IPS-18c (cell line): ENCODE measurements around the gene RNF141.

Experiments used
- H3K4me3 ChIP-seq: 2 replicates; pipeline ENCODE4 v1.7.0; 2013; ENCODE audit warnings: low read depth, mild to moderate bottlenecking, low read length, moderate library complexity; ENCODE audit not compliant: insufficient read depth
- H3K9me3 ChIP-seq: one replicate; pipeline ENCODE4 v1.6.1; 2013; ENCODE audit warnings: mild to moderate bottlenecking, low read length, moderate library complexity; ENCODE audit not compliant: control insufficient read depth, insufficient read depth

Gene RNF141

DNA sequence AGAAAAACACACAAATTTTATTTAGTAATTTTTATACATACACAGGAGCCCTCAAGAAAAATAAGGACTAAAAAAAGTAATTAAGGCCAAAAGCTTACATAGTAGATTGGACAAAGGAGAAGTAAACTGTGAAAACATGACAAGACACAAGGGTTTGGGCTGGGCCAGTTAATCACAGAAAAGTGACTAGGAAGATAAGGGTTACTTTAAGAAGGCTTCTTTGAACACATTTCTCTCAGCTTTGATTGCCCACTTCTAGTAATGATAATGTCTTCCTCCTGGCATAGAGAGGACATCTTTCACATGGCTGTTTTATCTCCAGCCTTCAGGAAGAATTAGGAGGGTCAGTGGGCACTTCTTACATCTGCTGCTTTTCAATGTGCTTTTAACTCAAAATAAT is 3.4 kb downstream of the RNF141 start:
- Histone ChIP-seq H3K9me3 (peaks cover 2% of the 10 kb centered on the region), H3K4me3 (no peak overlapping the region)

DNA sequence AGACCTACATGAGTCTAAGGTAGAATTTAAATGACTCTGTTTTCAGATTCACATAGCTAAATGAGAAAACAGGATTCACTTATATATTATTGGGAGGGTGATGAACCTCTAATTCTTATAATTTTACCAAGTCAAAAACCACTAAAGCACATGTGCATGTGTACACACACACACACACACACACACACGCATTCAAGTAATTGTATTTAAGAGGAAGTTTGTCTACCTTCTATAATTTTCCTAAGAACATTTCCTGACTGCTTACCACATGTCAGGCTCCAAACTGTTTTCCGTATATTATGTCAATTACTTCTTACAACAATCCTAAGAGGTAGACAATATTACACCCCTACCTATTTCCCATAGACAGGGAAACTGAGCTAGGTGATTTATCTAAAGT is 6.7 kb downstream of the RNF141 start:
- H3K9me3 ChIP-seq = no peaks in the 10 kb centered on the region
- no peak overlapping the region for H3K4me3 ChIP-seq

GRCh38 chr11:10533323-10533722 is 7.7 kb downstream of the RNF141 start:
- Histone ChIP-seq H3K9me3 (no peaks in the 10 kb centered on the region), H3K4me3 (no peak overlapping the region)

DNA sequence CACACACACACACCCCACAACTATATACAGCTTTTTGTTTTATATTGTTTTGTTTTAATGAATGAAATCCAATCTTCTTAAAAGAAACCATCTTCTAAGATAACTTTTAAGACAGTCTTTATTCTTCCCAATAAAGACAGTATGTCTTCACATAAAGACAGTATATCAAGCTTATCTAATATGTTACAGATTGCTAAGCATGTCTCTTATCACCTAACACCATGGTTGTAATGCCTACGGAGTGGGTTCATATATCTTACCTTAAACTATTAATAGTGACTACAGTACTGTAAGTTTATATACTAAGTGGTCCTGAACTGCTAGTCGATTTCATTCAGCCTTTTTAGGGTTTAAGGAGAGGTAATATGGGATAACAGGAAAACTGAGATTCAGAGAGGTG is 8.5 kb downstream of the RNF141 start:
- H3K9me3 ChIP-seq = no peaks in the 10 kb centered on the region
- H3K4me3 ChIP-seq = no peak overlapping the region

GRCh38 chr11:10529279-10529678 is 11.7 kb downstream of the RNF141 start:
- H3K4me3 ChIP-seq = no peak overlapping the region

DNA sequence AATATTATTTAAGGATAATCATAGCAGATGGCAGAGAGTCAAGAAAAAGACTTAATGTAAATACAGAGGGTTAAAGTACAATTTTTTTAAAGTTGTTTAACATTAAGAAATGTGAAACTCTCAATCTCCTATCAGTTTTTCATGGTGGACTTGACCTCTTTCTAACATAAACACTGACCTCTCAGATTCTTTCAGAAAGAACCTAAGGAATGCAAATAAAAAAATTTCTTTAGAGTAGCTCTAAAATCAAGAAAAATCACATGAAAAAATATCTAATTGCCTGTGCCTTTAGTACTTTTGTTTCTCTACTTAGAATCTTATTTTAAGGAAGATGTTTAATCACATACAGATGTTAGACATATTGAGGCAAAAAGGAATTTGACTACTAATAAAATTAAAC is 12.9 kb downstream of the RNF141 start:
- no peaks in the 10 kb centered on the region for H3K9me3 ChIP-seq
- H3K4me3 ChIP-seq = no peak overlapping the region

More at GRCh38 chr11:10529279-10529678, 11.7 kb downstream of the RNF141 start:
- no peaks in the 10 kb centered on the region for H3K9me3 ChIP-seq

- H3K4me3 ChIP-seq = no peak overlapping the region
- H3K9me3 ChIP-seq = no peaks in the 10 kb centered on the region
Observed at GRCh38 chr11:10526974-10527918, 13.7 kb downstream of the RNF141 start.

GRCh38 chr11:10524471-10524870 is 16.5 kb downstream of the RNF141 start:
- no peak overlapping the region for H3K4me3 ChIP-seq
- H3K9me3 ChIP-seq = no peaks in the 10 kb centered on the region

DNA sequence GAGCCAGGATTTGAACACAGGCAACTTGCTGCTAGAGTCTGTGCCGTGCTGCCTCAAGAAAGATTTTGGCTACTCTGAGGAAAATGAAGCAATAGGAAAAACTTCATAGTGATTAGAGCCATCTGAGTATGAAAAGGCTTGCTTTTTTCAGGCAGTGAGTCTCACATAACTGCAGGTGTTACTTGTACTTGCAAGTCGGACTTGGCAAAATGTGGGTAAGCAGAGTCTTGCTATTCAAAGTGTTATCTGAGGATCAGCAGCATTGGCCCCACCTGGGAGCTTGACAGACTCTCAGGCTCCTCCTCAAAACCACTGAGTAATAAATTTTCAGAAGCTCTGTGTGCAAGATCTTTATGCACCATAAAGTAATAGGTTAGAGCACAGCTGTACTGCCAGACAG is 18.1 kb downstream of the RNF141 start:
- no peaks in the 10 kb centered on the region for H3K9me3 ChIP-seq
- H3K4me3 ChIP-seq = no peak overlapping the region

- Histone ChIP-seq H3K9me3 (no peaks in the 10 kb centered on the region), H3K4me3 (no peak overlapping the region)
Observed at GRCh38 chr11:10522276-10522675, 18.7 kb downstream of the RNF141 start.

- no peak overlapping the region for H3K4me3 ChIP-seq
- no peaks in the 10 kb centered on the region for H3K9me3 ChIP-seq
Observed at GRCh38 chr11:10520562-10520961, 20.4 kb downstream of the RNF141 start.

DNA sequence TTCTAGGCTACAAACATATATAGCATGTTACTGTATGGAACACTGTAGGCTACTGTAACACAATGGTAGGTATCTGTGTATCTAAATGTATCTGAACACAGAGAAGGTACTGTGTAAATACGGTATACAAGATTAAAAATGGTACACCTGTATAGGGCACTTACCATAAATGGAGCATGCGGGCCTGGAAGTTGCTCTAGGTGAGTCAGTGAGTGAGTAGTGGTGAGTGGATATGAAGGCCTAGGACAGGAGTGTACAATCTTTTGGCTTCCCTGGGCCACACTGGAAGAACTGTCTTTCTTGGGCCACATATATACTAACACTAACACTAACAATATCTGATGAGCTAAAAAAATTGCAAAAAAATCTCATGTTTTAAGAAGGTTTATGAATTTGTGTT is 21.4 kb downstream of the RNF141 start:
- Histone ChIP-seq H3K9me3 (no peaks in the 10 kb centered on the region), H3K4me3 (no peak overlapping the region)

GRCh38 chr11:10518891-10519290 is 22.1 kb downstream of the RNF141 start:
- Histone ChIP-seq H3K4me3 (no peak overlapping the region), H3K9me3 (no peaks in the 10 kb centered on the region)

DNA sequence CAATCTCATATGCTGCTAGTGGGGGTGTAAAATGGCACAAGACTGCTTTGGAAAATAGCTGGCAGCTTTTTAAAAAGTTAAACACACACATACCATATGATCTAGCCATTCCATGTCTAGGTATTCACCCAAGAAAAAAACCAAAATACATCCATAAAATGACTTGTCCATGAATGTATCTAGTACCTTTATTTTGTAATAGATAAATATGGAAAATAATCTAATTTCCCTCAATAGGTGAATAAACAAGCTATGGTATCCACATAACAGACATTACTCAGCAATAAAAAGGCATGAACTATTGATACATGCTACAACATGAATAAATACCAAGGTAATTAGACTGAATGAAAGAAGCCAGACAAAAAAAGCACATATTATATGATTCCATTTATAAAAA is 22.9 kb downstream of the RNF141 start:
- Histone ChIP-seq H3K4me3 (no peak overlapping the region), H3K9me3 (no peaks in the 10 kb centered on the region)

DNA sequence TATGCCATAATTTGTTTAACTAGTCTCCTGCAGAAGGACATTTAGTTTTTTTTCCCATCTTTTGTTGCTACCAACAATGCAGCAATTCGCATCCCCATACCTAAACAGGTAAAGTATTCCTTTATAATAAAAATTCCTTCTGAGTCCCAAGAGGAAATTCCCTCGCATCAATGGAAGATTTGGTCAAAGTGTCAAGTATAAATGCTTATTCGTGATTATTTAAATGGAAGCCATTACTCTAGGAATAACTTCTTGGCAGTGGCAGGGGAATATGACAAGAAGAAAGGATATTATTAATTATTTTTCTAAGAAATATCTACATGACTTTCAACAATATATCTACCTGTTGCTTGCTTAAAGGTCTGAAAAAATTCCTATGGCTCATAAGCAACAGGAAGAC is 25.6 kb downstream of the RNF141 start:
- Histone ChIP-seq H3K4me3 (no peak overlapping the region), H3K9me3 (no peaks in the 10 kb centered on the region)

DNA sequence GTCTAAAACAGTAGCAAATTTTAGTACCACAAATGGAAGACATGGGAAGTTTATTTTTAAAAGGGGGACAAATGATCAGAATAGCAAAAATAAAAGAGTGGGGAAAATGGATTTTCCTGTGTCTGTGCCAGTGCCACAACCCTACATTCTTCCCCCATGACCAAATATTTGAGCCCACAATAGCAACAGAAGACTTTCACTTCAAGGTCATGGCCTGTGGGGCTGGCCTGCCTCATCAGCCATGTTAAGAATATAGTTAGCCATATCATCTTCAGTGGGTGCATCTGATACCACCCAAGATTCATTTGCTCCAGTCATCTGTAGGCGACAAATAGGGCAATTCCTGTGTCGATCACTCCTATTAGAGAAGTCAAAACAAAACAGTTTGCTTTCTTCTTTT is 26.3 kb downstream of the RNF141 start:
- Histone ChIP-seq H3K4me3 (no peak overlapping the region), H3K9me3 (no peaks in the 10 kb centered on the region)

DNA sequence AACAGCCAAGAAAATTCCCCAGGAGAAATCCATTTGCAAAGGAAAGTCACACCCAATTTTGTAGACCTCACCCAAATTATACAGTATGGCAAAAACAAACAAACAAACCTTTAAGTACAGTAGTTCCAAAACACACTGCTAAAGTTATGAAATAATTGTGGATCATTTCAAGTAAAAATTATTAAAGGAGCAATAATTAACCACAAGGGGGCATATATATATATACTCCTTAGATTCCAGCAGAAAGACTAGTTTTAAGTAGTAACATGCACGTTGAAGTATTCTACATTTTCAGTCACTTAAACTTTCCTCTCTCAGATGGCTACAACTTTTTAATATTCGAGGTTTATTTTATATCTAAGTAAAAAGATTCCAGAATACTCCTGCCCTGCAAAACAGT is 26.8 kb downstream of the RNF141 start:
- Histone ChIP-seq H3K4me3 (no peak overlapping the region), H3K9me3 (no peaks in the 10 kb centered on the region)

DNA sequence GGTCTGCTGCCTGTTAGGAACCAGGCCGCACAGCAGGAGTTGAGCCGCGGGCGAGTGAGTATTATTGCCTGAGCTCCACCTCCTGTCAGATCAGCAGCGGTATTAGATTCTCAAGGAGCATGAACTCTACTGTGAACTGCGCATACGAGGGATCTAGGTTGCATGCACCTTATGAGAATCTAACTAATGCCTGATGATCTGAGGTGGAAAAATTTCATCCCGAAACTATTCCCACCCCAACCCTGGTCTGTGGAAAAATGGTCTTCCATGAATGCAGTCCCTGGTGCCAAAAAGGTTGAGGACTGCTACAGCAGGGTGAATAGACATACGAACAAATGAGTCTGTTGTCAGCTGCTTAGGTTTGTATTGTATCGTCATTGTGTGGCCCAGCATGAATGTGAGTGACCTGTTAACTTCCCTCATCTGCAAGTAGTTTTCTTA is 29.8 kb downstream of the RNF141 start:
- no peaks in the 10 kb centered on the region for H3K9me3 ChIP-seq
- H3K4me3 ChIP-seq = no peak overlapping the region

GRCh38 chr11:10506008-10506370 is 35.0 kb downstream of the RNF141 start:
- no peak overlapping the region for H3K4me3 ChIP-seq
- H3K9me3 ChIP-seq = no peaks in the 10 kb centered on the region
